GM12873 (cell line): ENCODE measurements around the gene ZNF582.

Experiments
- TF ChIP-seq, protein P1 (sequence below): IDR thresholded peaks from 2 replicates; pipeline ENCODE4 v1.5.1; 2012; ENCODE audit warnings: low read depth, mild to moderate bottlenecking, moderate library complexity, low read length, control low read depth; ENCODE audit not compliant: insufficient read depth; ENCODE audit errors: missing control alignments

ZNF582 gene

DNA sequence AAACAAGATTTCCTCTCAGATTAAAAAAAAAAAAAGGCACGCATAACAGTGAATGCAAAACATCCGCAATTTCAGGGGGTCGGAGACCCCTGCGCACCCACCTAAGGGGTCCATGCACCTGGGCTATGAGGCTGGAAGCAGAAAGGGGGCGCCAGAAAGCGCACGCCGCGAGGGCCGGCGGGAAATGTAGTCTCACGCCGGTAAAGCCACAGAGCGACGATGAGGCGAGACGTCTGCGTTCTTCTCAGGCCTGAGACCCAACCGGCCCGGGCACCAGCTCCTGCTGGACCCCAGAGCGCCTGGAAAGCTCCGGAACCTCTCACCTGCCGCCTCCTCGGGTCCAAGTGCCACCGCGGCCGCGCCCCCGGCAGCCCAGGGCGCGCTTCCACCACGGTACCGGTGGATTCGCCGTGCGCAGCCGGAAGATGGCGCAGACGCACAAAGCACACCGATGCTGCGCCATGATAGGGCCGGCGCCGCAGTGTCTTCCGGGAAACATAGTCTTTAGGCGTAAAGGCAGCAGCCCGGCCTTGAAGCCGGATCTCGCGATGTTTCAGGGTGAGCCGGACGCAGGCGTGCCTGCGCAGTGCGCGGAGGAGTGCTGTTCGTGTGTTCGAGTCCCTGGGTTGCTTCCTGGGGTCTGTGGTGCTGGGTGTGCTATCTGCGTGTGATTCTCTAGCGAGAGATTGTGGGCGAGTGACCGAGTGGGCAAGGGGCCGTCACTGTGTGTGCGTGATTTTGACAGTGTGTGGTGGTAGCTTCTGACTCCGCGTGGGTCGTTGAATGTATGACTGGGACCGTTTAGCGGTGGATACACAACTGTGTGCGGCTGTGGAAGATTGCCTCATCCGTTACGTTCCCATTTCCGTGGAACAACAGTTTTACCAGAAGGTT, at the start of gene ZNF582:
ZNF582 (minus strand) TSS at position 416 of the 894 bp plus-strand sequence. CDS start 1,782 bp downstream, outside the sequence.
- TF ChIP-seq, protein P1, sequence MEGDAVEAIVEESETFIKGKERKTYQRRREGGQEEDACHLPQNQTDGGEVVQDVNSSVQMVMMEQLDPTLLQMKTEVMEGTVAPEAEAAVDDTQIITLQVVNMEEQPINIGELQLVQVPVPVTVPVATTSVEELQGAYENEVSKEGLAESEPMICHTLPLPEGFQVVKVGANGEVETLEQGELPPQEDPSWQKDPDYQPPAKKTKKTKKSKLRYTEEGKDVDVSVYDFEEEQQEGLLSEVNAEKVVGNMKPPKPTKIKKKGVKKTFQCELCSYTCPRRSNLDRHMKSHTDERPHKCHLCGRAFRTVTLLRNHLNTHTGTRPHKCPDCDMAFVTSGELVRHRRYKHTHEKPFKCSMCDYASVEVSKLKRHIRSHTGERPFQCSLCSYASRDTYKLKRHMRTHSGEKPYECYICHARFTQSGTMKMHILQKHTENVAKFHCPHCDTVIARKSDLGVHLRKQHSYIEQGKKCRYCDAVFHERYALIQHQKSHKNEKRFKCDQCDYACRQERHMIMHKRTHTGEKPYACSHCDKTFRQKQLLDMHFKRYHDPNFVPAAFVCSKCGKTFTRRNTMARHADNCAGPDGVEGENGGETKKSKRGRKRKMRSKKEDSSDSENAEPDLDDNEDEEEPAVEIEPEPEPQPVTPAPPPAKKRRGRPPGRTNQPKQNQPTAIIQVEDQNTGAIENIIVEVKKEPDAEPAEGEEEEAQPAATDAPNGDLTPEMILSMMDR = peak; percentile 84

DNA sequence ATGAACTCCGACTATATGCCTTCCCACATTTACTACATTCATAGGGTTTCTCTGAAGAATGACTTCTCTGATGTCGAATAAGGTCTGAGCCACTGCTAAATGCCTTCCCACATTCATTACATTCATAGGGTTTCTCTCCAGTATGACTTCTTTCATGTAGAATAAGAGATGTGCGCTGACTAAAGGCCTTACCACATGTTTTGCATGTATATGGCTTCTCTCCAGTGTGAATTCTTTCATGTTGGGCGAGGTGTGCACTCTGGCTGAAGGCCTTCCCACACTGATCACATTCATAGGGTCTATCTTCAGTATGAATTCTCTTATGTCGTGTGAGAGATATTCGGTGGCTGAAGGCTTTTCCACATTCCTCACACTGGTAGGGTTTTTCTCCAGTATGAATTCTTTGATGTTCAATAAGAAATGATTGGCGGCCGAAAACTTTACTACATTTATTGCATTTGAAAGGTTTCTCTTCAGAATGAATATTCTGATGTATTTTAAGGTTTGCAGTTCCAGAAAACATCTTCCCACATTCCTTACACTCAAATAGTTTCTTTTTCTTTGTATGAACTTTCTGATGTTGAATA, 48.0 kb upstream of the ZNF582 start:
- TF ChIP-seq, protein P1 = no peak

DNA sequence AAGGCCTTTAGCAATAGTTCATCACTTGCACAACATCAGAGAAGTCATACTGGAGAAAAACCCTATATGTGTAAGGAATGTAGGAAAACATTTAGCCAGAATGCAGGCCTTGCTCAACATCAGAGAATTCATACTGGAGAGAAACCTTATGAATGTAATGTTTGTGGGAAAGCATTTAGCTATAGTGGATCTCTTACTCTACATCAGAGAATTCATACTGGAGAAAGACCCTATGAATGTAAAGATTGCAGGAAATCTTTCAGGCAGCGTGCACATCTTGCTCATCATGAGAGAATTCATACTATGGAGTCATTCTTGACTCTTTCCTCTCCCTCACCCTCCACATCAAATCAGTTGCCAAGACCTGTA, 30.6 kb upstream of the ZNF582 start:
- TF ChIP-seq, protein P1 = no peak

DNA sequence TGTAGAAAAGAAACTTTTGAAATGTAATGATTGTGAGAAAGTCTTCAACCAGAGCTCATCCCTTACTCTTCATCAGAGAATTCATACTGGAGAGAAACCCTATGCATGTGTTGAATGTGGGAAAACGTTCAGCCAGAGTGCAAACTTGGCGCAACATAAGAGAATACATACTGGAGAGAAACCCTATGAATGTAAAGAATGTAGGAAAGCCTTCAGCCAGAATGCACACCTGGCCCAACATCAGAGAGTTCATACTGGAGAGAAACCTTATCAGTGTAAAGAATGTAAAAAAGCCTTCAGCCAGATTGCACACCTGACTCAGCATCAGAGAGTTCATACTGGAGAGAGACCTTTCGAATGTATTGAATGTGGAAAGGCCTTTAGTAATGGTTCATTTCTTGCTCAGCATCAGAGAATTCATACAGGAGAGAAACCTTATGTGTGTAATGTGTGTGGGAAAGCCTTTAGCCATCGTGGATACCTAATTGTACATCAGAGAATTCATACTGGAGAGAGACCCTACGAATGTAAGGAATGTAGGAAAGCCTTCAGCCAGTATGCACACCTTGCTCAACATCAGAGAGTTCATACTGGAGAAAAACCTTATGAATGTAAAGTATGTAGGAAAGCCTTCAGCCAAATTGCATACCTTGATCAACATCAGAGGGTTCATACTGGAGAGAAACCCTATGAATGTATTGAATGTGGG, 30.1 kb upstream of the ZNF582 start:
- TF ChIP-seq, protein P1 = no peak

DNA sequence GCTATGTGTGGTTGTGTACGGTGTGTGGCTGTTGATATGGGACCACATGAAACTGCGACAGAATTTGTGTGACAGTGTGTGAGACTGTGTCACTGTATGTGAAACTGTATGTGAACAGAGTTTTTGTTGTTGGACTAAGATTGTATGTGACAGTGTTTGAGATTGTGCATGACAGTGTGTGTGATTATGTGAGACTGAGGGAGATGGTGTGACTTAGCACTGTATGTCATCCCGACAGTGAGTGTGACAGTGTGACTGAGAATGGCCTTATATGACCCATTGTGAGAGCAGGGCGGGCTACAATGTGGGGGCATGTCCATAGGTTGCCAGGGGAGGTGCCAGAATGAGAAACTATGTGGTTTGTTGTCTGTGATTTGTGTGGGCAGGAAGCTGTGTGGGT, 11.7 kb upstream of the ZNF582 start:
- TF ChIP-seq, protein P1 = no peak

DNA sequence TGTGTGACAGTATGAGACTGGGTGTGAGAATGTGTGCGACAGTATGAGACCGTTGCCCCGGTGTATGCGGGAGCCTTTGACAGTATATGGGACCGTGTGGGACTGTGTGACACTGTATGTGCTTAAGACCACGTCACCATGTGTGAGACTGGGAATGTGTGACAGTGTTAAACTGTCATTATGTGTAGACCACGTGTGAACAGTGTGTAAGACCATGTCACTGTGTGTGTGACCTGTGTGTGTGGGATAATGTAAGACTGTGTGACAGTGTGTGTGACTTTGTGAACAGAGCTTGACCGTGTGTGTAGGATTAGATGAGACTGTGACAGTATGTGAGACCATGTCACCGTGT, 11.3 kb upstream of the ZNF582 start:
- TF ChIP-seq, protein P1 = no peak
